ENCODE data around the gene NUBP2. TPM values are rescaled to one million over a fixed set of nuclear protein-coding genes. Genes with fewer than 3 reads are reported as not detected.

The NUBP2 gene
- total RNA-seq, 1 experiment from 2014 or later, result 76.6 TPM

GRCh38 chr16:1772908-1773702 is 9.7 kb upstream of the NUBP2 start, which contains the start of gene MRPS34:
Gene MRPS34, minus strand, starts transcription at chr16:1773134. Its CDS starts 15 bp downstream, at chr16:1773119.
- no peak for TF ChIP-seq EZH2 (IDR thresholded peaks at IDR 0.05; ENCODE audit: borderline replicate concordance, low read depth, low read length, poor library complexity, severe bottlenecking)
- TF ChIP-seq CTCF (conservative IDR thresholded peaks at IDR 0.05; ENCODE audit: low read depth, low read length), result peak; percentile 64
- CTCF ChIA-PET, result interaction anchor here (0.7 to 1.4 kb wide), 3 partner anchors 9 to 67 kb away, joined by 3 to 5 read pairs (median 3); partner anchors contain the start of genes MAPK8IP3, NUBP2 and SPSB3
- DNase-seq (ENCODE audit: low spot score), result peak; percentile 92
- peak within 1 kb of the TSS; percentile 98 for H3K27ac ChIP-seq (ENCODE audit: low read depth, low read length, poor library complexity, severe bottlenecking)
- no peaks in the 10 kb centered on the region for H3K27me3 ChIP-seq (replicated peaks; ENCODE audit: insufficient read depth, low read depth, low read length, poor library complexity)
- intact Hi-C loops (cut with micrococcal nuclease; ENCODE audit: unreplicated experiment), result loop anchor here (10.0 kb wide), 1 partner anchor 52 kb away; the partner anchor contains the start of genes FAHD1 and HAGH
- no peaks in the 10 kb centered on the region for H3K9me3 ChIP-seq (ENCODE audit: low read depth, low read length, poor library complexity, severe bottlenecking)
- H3K4me1 ChIP-seq (ENCODE audit: insufficient read depth, low read length, poor library complexity, severe bottlenecking), result peaks cover 4% of the 10 kb centered on the region
- peaks cover 19% of the 10 kb centered on the region for H3K36me3 ChIP-seq (ENCODE audit: insufficient read depth, low read length, poor library complexity, severe bottlenecking)
- POLR2A ChIA-PET (ENCODE audit: low non-redundant PET), result no interaction called here
- peak within 1 kb of the TSS; percentile 63 for H3K4me3 ChIP-seq (ENCODE audit: low read depth, low read length, poor library complexity, severe bottlenecking)
- BruUV-seq (replicated peaks), result no TSS peak

GRCh38 chr16:1773703-1774447 is 8.9 kb upstream of the NUBP2 start:
- TF ChIP-seq EZH2 (IDR thresholded peaks at IDR 0.05; ENCODE audit: borderline replicate concordance, low read depth, low read length, poor library complexity, severe bottlenecking) (no peak), CTCF (conservative IDR thresholded peaks at IDR 0.05; ENCODE audit: low read depth, low read length) (0 out of 2 replicates have a peak, but pooled peaks have one; percentile 5)
- Histone ChIP-seq H3K36me3 (ENCODE audit: insufficient read depth, low read length, poor library complexity, severe bottlenecking) (peaks cover 18% of the 10 kb centered on the region), H3K9me3 (ENCODE audit: low read depth, low read length, poor library complexity, severe bottlenecking) (no peaks in the 10 kb centered on the region), H3K4me3 (ENCODE audit: low read depth, low read length, poor library complexity, severe bottlenecking) (peak overlapping the region; percentile 63), H3K27me3 (replicated peaks; ENCODE audit: insufficient read depth, low read depth, low read length, poor library complexity) (no peaks in the 10 kb centered on the region), H3K4me1 (ENCODE audit: insufficient read depth, low read length, poor library complexity, severe bottlenecking) (peaks cover 4% of the 10 kb centered on the region), H3K27ac (ENCODE audit: low read depth, low read length, poor library complexity, severe bottlenecking) (peak overlapping the region; percentile 98)
- no peak for DNase-seq (ENCODE audit: low spot score)
- BruUV-seq (replicated peaks), result no TSS peak
- CTCF ChIA-PET, result interaction anchor here (1.4 kb wide), 1 partner anchor 68 kb away, joined by 3 read pairs; the partner anchor contains the start of gene MAPK8IP3
- POLR2A ChIA-PET (ENCODE audit: low non-redundant PET), result no interaction called here
- intact Hi-C loops (cut with micrococcal nuclease; ENCODE audit: unreplicated experiment), result loop anchor here (10.0 kb wide), 1 partner anchor 51 kb away; the partner anchor contains the start of genes FAHD1 and HAGH

GRCh38 chr16:1774448-1774780 is 8.3 kb upstream of the NUBP2 start:
- no peak for DNase-seq (ENCODE audit: low spot score)
- Histone ChIP-seq H3K4me3 (ENCODE audit: low read depth, low read length, poor library complexity, severe bottlenecking) (peak overlapping the region; percentile 63), H3K9me3 (ENCODE audit: low read depth, low read length, poor library complexity, severe bottlenecking) (no peaks in the 10 kb centered on the region), H3K27me3 (replicated peaks; ENCODE audit: insufficient read depth, low read depth, low read length, poor library complexity) (no peaks in the 10 kb centered on the region), H3K36me3 (ENCODE audit: insufficient read depth, low read length, poor library complexity, severe bottlenecking) (peaks cover 18% of the 10 kb centered on the region), H3K4me1 (ENCODE audit: insufficient read depth, low read length, poor library complexity, severe bottlenecking) (peaks cover 4% of the 10 kb centered on the region), H3K27ac (ENCODE audit: low read depth, low read length, poor library complexity, severe bottlenecking) (no peak overlapping the region)
- ChIA-PET POLR2A (ENCODE audit: low non-redundant PET) (no interaction called here), CTCF (no interaction called here)
- intact Hi-C loops (cut with micrococcal nuclease; ENCODE audit: unreplicated experiment), result loop anchor here (10.0 kb wide), 1 partner anchor 50 kb away; the partner anchor contains the start of genes FAHD1 and HAGH
- no TSS peak for BruUV-seq (replicated peaks)
- TF ChIP-seq CTCF (conservative IDR thresholded peaks at IDR 0.05; ENCODE audit: low read depth, low read length) (no peak), EZH2 (IDR thresholded peaks at IDR 0.05; ENCODE audit: borderline replicate concordance, low read depth, low read length, poor library complexity, severe bottlenecking) (no peak)
